Measurements from ENCODE around the gene ACSL6.

The ACSL6 gene

DNA sequence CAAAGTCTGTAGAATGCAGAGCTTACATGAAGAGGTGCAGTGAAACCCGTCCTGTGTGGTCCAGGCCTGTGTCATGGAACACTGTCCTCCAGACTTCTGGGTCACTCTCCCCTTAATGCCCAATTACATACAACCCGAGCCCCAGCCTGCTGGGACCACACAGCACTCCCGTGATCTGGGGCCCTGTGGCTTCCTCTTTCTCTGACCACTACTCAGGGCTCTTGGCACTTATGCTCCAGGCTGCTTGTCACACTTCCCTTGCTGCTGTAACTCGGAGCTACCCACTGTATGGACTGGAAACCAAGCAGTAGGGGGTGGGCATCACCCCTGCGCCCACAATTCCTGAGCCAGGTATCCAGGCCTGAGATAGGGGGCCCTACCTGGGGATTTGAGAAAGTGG, 38.7 kb upstream of the ACSL6 start:
- DNase-seq = peak; percentile 60
- in situ Hi-C loops (cut with MboI; ENCODE audit: low pct_unique_long_range_greater_than_20kb, low sequenced_read_pairs) = loop anchor here (25.0 kb wide), 1 partner anchor 462 kb away; no protein-coding TSS in a partner anchor

DNA sequence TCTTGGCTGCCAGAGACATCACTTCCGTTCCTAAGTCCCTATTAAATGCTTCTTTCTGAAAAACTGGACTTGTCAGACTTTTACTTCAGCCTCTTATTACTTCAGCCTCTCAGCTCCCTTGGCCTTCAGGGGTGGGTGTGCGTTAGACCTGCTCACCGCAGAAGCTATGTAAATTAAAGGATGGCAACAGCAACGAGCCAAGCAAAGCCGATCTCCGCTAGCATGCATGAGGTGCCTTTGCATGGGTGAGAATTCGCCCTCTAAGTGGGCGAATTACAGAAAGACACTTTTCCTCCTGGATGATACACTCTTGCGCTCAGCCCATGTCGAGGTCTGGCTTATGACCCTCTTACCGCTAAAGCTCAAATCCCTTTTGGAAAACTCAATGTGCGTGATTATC, 38.1 kb upstream of the ACSL6 start:
- in situ Hi-C loops (cut with MboI; ENCODE audit: low pct_unique_long_range_greater_than_20kb, low sequenced_read_pairs) = no loop called here
- DNase-seq = no peak

DNA sequence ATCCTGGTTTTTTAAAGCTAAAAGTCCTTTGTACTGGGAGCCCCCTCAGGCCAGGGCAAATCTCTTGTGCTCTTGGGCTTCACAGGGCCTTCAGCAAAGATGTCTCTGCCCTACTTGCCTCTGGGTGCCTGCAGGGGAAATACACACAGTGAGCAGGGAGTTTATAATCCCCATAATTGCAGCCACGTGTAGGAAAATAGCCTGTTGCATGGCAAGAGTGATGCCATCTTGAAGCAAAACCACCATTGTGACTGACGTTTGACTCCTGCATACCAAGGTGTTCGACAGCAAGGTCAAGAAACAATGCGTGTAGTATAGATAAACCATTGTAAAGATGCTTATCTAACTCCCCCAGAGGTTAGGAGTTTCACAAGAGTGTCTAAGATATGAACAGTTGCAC, 37.6 kb upstream of the ACSL6 start:
- in situ Hi-C loops (cut with MboI; ENCODE audit: low pct_unique_long_range_greater_than_20kb, low sequenced_read_pairs) = no loop called here
- no peak for DNase-seq

DNA sequence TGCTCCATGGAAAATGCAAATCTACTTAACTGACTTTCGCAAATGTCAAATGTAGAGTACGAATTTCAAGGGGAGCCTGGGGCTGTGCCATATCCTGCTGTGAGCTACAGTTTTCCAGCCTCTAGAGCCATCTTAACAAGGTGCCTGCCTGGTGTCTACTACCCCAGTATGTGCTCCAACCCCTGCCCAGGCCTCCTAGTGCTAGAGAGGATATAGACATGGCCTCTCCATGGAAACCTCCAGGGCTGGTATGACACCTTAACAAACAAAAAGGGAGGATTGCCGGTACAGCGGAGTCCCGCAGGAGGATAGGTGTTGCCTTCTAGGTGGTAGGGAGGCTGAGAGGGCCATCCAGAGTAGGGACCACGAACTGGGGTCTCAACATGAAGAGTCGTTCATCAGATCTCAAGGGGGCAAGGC, 35.4 kb upstream of the ACSL6 start:
- in situ Hi-C loops (cut with MboI; ENCODE audit: low pct_unique_long_range_greater_than_20kb, low sequenced_read_pairs) = no loop called here
- DNase-seq = no peak

DNA sequence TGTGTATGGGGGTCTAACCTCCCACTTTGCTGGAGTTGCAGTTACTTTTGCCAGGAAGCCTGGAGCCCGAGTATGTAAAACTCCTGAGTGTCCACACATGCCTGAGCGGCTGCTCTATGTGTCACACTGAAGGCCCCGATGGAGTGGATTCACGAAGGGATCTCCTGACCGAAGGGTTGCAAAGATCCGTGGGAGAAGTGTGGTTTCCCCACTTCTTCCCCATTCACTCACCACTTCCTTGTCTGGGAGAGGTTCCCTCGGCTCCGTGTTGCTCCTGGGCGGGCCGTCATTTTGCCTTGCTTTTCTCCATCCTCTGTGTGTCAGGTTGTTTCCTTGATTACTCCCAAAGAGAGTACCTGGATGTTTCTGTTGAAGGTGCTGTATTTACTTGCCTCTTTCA, 32.7 kb upstream of the ACSL6 start:
- peak; percentile 55 for DNase-seq
- in situ Hi-C loops (cut with MboI; ENCODE audit: low pct_unique_long_range_greater_than_20kb, low sequenced_read_pairs) = no loop called here

DNA sequence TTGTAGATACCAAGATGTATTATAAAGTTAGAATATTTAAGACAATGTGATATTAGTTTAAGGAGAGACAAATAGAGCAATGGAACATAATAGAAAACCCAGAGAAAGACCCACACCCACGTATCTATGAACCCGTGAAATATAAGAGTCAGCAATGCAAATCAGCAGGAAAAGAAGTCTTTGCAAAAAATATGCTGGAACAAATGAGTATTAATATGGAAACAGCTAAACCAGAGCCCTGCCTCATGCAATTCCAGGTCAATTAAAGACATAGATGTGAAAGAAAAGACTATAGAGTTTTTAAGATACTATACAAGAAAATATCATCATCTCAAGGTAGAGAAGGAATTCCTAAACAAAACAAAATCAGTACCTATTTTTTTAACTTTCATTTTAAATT, 25.9 kb upstream of the ACSL6 start:
- DNase-seq = no peak
- in situ Hi-C loops (cut with MboI; ENCODE audit: low pct_unique_long_range_greater_than_20kb, low sequenced_read_pairs) = no loop called here

DNA sequence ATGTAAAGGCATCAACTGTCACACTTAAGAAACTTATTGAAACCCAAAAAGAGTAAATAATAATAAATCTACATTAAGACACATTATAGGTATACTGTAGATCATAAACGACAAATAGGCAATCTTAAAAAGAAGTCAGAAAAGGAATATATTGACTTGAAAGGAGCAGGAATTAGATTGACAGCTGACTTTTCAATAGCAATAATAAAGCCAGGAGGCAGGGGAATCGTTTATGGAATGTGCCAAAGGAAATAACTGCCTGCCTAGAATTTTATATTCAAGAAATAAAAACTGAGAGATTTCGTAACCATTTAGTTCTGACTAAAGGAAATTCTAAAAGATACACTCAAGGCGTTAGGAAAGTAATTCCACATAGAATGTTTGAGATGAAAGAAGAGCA, 21.7 kb upstream of the ACSL6 start:
- DNase-seq = no peak
- in situ Hi-C loops (cut with MboI; ENCODE audit: low pct_unique_long_range_greater_than_20kb, low sequenced_read_pairs) = no loop called here

DNA sequence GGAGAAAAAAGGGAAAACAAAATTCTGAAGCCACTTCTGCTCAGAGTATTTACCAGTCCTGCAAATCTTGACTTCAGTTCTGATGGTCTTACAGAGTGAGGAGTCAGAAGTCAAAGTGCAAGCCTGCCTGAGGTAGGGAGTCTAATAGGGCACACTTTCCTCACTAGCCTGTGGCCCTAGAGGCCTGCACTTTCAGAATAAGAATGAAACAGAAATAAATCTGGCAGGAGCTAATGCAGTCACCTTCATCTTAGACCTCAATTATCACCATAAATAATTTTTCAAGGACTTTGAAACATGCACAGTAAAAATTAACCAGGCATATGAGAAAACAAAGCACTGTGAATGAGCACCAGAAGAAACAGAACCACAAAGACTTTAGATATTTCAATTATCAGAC, 20.7 kb upstream of the ACSL6 start:
- in situ Hi-C loops (cut with MboI; ENCODE audit: low pct_unique_long_range_greater_than_20kb, low sequenced_read_pairs) = no loop called here
- DNase-seq = no peak

DNA sequence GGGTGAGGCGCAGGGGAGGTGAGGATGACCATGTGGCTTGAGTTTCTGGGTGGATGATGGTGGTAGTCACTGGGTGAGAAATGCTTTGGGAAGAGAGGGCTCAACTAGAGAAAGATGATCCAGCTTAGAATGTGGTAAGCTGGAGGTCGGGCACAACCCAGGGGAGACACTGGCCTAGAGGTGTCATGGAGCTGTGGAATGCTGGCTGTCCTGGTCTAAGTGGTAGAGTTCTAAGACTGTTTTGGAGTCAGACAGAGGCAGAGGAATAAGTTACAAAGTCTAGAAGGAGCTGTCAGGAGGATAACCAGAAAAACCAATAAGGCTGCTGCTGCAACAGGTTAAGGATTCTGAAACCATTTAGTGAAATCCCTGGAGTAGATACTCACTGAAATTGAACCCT, 19.2 kb upstream of the ACSL6 start:
- in situ Hi-C loops (cut with MboI; ENCODE audit: low pct_unique_long_range_greater_than_20kb, low sequenced_read_pairs) = no loop called here
- no peak for DNase-seq

DNA sequence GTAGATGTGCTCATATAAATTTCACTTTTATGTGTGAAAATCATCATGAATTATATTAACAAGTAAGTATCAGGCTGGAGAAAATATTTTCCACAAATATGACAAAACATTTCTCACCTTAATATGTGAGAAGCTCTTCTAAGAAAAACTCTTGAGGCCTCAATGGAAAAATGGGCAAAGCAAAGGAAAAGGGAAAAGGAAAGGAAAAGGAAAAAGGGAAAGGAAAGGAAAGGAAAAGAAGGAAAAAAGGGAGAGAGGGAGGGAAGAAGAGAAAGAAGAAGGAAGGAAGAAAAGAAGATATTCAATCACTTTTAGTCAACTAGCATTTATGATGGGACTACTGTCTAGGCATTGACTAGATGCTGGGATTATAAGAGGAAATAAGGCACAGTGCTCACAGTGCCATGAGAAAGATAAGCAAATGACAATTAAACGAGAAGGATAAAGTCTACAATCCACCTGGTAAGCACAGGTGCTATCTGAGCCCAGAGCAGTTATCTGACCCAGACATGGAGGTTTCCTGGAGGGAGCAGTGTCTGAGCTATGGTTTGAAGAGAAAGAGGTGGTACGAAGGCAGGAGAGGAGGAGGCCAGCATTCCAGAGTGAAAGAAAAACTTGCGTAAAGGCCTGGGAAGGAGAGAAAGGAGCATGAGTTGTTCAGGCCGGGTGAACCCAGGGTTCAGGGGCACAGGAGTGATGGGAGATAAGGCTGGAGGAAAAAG, 18.3 kb upstream of the ACSL6 start:
- in situ Hi-C loops (cut with MboI; ENCODE audit: low pct_unique_long_range_greater_than_20kb, low sequenced_read_pairs) = no loop called here
- no peak for DNase-seq

DNA sequence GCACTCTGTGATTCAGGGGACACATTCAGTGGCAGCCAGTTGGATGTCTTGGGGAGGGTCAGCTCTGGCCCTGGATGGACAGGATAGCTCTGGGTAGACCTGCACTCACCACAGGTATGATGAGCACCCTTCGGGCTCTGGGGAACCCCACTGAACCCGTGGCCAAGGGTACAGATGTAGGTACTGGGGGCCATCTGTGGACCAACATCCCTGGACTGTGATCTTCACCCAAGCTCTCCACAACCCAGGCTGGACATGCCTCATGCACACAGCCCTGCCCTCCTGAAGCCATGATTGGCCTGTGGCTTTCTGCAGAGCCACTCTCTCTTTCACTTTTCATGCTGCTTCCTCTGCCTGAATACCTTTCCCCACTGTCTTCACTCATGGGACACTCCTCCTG, 15.6 kb upstream of the ACSL6 start:
- no peak for DNase-seq

DNA sequence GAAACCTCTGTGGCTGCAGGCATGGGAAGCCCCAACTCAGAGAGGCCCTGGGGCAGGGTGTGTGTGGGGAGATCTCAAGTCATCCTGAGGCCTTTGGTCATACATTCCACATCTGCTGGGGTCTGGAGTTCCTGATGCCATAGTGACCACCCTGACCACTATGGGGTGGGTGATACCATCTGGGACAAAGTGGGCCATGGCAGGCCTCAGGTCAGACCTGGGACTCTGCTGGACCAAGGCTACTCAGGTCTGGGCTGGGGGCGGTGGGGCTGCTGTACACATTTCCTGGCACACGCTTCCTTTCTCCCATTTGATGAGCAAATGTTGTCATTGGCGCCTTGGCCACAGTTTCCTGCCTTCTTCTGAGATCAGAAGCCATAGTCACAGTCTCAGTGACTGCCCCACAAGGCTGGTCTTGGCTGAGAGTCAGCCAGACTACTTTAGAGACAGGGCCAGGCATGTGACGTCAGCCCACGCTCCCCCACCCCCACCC, 15.1 kb upstream of the ACSL6 start:
- in situ Hi-C loops (cut with MboI; ENCODE audit: low pct_unique_long_range_greater_than_20kb, low sequenced_read_pairs) = no loop called here
- no peak for DNase-seq

More for the DNA sequence above, 15.6 kb upstream of the ACSL6 start:
- in situ Hi-C loops (cut with MboI; ENCODE audit: low pct_unique_long_range_greater_than_20kb, low sequenced_read_pairs) = no loop called here

DNA sequence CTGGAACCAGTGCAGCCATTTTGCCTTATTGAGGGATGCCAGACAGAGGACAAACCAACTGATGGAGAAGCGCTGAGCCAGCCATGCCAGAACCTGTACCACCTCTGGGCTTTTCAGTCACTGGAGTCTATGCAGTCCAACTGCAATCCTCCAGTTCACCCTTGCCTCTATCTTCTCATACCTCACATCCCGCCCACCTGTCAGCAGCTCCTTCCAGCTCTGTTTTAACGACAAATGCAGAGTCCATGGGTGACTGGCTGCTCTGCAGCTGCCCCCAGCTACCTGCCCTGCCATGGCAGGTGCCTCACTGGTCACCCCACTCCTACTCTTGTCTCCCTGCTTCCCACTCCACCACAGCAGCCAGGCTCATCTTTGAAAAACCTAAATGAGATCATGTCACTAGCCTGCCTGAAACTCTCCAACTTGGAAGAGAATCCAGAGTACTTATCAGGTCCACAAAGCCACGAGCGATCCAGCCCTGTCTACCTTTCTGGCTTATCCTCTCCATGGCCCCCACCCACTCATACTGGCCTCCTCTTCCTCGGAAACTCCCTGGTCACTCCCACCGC, 14.0 kb upstream of the ACSL6 start:
- in situ Hi-C loops (cut with MboI; ENCODE audit: low pct_unique_long_range_greater_than_20kb, low sequenced_read_pairs) = no loop called here
- DNase-seq = no peak

DNA sequence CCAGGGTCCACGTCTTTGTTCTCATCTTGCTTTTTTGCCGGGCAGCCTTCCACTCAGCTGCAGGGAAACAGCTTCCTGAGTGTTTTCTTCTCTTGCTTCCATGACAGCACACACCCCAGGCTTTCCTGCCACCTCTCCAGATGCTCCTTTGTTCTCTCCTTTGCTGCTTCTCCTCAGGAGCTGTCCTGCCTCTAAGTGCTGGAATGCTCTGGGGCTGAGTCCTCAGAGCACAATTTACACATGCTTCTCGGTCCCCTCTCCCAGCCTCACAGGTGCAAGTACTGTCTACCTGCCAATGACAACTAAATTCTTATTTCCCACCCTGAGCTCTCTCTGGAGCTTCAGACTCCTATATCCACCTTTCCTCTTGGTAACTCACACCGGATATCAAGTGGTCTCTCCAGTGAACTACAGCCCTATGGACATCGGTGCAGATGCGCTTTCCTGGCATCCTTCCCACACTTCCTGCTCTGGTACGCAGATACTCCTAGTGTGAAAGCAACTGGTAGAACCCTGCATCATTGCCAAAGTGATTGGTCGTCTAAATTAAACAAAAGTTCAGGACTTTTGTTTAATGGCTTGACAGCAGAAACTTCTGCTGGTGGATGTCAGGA, 13.4 kb upstream of the ACSL6 start:
- peak; percentile 18 for DNase-seq
- in situ Hi-C loops (cut with MboI; ENCODE audit: low pct_unique_long_range_greater_than_20kb, low sequenced_read_pairs) = loop anchor here (25.0 kb wide), 3 partner anchors 213 to 588 kb away; no protein-coding TSS in a partner anchor

DNA sequence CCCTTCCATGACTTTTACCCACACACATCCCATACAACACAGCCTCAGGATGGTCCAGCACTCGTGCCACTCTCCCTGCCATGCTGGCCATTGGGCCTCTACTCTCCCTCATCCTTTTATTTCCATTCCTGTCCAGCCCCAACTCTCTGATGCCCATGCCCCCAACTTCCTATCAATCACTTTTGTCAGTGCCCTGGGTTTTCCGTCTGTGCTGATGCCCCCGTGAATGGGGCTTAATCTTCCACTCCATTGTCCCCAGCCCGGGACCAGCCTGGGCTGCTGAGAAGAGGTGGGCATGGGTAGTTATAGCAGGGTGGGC, 12.6 kb upstream of the ACSL6 start:
- DNase-seq = no peak
- in situ Hi-C loops (cut with MboI; ENCODE audit: low pct_unique_long_range_greater_than_20kb, low sequenced_read_pairs) = loop anchor here (25.0 kb wide), 3 partner anchors 212 to 587 kb away; no protein-coding TSS in a partner anchor

DNA sequence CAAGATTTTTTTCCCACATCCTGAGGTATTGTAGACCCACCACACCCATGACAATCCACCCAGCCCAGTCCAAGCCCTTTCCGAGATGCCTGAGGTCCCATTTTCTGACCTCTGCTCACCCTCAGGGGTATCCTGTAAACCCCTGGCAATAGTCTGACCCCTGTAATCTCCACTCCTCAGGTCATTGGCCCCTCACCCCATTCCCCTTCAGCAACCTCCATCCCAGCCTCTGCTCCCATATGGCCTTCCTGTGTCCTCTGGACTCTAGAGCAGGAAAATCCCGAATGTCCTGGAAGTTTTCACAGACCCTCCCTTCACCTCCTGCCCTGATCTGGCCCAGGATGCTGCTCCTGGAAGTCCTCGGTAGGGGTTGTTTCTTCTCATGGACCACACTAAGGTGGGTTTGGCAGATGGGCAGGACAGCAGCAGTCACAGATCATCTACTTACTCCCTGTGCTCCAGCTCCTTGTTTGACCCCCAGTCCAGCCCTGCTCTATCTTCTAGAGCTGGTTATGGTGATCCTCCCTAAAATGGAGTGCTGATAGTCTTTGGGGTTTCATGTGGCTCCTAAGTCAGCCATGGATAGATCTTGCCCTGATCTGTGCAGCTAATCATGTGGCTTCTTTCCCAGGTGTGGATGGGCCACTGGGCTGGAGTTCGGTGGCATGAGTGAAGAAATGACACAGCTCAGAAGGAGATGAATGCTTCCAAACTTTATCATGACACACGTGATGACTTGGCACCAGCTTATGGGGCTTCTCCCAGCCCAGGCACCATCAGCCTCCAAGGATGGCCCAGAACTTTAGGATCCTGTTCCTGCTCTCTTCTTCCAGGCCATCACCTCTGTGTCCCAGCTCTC, 12.0 kb upstream of the ACSL6 start:
- in situ Hi-C loops (cut with MboI; ENCODE audit: low pct_unique_long_range_greater_than_20kb, low sequenced_read_pairs) = loop anchor here (25.0 kb wide), 3 partner anchors 211 to 586 kb away; no protein-coding TSS in a partner anchor
- no peak for DNase-seq

DNA sequence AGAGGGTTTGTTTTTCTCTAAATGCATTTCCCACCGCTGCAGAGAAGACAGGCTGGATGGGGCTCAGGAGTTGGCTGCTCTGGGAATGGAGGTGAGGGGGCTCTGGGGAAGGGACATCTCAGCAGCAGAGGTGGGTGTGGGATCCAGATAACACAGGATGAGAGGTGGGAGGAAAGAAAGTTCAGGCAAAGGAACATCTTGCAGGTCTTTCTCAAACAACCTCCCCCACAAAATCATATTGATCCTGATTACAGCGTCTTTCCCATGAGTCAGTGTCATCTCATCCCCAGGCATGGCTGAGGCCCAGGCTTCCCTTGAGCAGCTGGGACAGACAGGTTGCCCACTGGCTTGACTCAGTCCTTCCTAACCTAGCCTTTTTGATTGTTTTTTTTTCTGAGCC, 11.3 kb upstream of the ACSL6 start:
- in situ Hi-C loops (cut with MboI; ENCODE audit: low pct_unique_long_range_greater_than_20kb, low sequenced_read_pairs) = loop anchor here (25.0 kb wide), 3 partner anchors 210 to 585 kb away; no protein-coding TSS in a partner anchor

DNA sequence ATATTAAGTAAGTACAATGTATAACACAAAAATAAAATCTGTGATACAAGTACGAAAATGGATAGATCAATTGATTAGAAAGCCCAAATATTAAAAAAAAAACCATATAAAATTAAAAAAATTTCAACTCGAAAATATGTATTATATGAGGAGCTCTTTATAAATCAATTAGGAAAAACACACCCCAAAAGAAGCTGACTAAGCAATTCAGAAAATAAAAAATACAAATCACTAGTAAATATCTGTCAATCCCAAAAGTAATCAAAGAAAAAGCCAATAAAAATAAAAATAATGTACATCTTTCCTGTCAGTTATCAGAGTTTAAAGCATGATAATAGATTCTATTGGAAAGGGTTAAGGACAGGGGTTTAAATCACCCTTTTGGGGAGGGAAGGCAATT, 10.2 kb upstream of the ACSL6 start:
- in situ Hi-C loops (cut with MboI; ENCODE audit: low pct_unique_long_range_greater_than_20kb, low sequenced_read_pairs) = loop anchor here (25.0 kb wide), 3 partner anchors 209 to 584 kb away; no protein-coding TSS in a partner anchor
- no peak for DNase-seq

More for the DNA sequence above, 11.3 kb upstream of the ACSL6 start:
- no peak for DNase-seq

DNA sequence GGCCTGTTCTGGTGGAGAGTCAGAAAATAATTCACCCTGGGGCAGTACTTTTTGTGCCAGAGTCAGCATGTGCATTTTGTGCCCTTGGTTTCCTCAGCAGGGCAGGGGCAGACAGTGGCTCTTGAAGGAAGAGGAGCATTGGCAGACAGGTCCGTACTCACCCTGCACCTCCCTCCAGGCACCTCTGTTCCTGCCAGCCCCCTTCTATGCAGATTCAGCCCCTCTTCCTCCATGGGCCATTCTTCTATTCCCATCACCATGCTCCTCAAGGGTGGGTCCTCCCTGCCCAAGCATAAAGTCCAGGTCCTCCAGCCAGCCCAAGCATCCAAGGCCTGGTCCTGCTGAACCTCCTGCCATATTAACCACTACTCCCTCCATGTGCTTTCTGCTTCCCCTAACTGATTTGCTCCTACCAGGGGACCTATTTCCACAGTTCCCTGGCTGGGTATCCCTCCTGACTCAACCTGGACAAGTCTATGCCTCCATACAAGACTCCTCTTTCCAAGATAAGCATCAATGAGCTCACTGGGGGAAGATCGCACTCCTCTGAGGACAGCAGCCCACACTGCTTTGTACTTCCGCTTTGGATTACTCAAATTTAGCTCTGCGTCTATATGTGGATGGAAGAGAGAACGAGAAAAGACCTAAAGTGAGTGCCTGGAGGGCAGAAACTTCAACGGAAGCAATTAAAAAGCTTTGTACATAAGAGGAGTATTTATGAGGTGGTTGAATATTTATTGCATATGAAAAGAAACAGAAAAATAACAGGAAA, 9.3 kb upstream of the ACSL6 start:
- DNase-seq = peak; percentile 69
- in situ Hi-C loops (cut with MboI; ENCODE audit: low pct_unique_long_range_greater_than_20kb, low sequenced_read_pairs) = loop anchor here (25.0 kb wide), 3 partner anchors 208 to 583 kb away; no protein-coding TSS in a partner anchor
